KMS-11 (cell line): ENCODE results near the gene CCR4.
"Not testable (repeated sequence)": the region's sequence is repeated elsewhere in the genome, so short reads cannot be mapped to it uniquely, and the experiment has no call there.

Experiments used
- H2AFZ ChIP-seq: fragments of 200-600 bp; sonication (generic); 2 replicates; pipeline ENCODE4 v1.6.1; 2016; ENCODE audit warnings: antibody characterized with exemption, mixed run types, low read depth
- H3K27ac ChIP-seq: fragments of 200-600 bp; sonication (generic); 2 replicates; pipeline ENCODE4 v1.6.1; 2016; ENCODE audit warnings: mild to moderate bottlenecking, mixed run types
- H3K27me3 ChIP-seq: fragments of 200-600 bp; sonication (generic); 2 replicates; pipeline ENCODE4 v1.6.1; 2017; ENCODE audit warnings: mild to moderate bottlenecking, low read depth, mixed run types, moderate library complexity; ENCODE audit not compliant: insufficient read depth
- H3K36me3 ChIP-seq: fragments of 200-600 bp; sonication (generic); 2 replicates; pipeline ENCODE4 v1.6.1; 2017; ENCODE audit warnings: mild to moderate bottlenecking, mixed run types; ENCODE audit not compliant: insufficient read depth
- H3K4me1 ChIP-seq: fragments of 200-600 bp; sonication (generic); 2 replicates; pipeline ENCODE4 v1.6.1; 2016; ENCODE audit warnings: mild to moderate bottlenecking, low read depth, mixed run types; ENCODE audit not compliant: poor library complexity, severe bottlenecking
- H3K4me2 ChIP-seq: fragments of 200-600 bp; sonication (generic); 2 replicates; pipeline ENCODE4 v1.7.0; 2016; ENCODE audit warnings: mild to moderate bottlenecking, mixed run types
- H3K4me3 ChIP-seq: fragments of 200-600 bp; sonication (generic); IDR thresholded peaks from 2 replicates; pipeline ENCODE4 v1.6.1; 2017; ENCODE audit warnings: low read depth, low read length, mixed read lengths; ENCODE audit not compliant: insufficient read depth
- H3K79me2 ChIP-seq: fragments of 200-600 bp; sonication (generic); 2 replicates; pipeline ENCODE4 v1.6.1; 2016; ENCODE audit warnings: low read depth, mixed run types; ENCODE audit not compliant: insufficient read depth
- H3K9ac ChIP-seq: fragments of 200-600 bp; sonication (generic); 2 replicates; pipeline ENCODE4 v1.6.1; 2016; ENCODE audit warnings: mild to moderate bottlenecking, mixed run types
- H4K20me1 ChIP-seq: fragments of 200-600 bp; sonication (generic); 2 replicates; pipeline ENCODE4 v1.6.1; 2016; ENCODE audit warnings: mild to moderate bottlenecking, mixed run types; ENCODE audit not compliant: insufficient read depth
- CTCF ChIP-seq: fragments of 200-600 bp; sonication (generic); conservative IDR thresholded peaks from 2 replicates; pipeline ENCODE4 v1.6.1; 2017; ENCODE audit warnings: low read depth, mild to moderate bottlenecking, antibody characterized with exemption, low read length, moderate library complexity, mixed read lengths

Gene CCR4

GRCh38 chr3:32975891-32976595 is 24.6 kb downstream of the CCR4 start:
- no peaks in the 10 kb centered on the region for H3K27me3 ChIP-seq
- no peak overlapping the region for H3K27ac ChIP-seq
- peaks cover 16% of the 10 kb centered on the region for H3K4me1 ChIP-seq
- TF ChIP-seq CTCF: no peak
- H3K79me2 ChIP-seq: no peaks in the 10 kb centered on the region
- no peak overlapping the region for H3K9ac ChIP-seq
- no peak overlapping the region for H3K4me3 ChIP-seq
- H4K20me1 ChIP-seq: no peaks in the 10 kb centered on the region
- no peak overlapping the region for H2AFZ ChIP-seq
- H3K36me3 ChIP-seq: no peaks in the 10 kb centered on the region
- H3K4me2 ChIP-seq: no peak overlapping the region

GRCh38 chr3:32977861-32978260 is 26.4 kb downstream of the CCR4 start:
- no peaks in the 10 kb centered on the region for H3K36me3 ChIP-seq
- H3K9ac ChIP-seq: no peak overlapping the region
- no peak for TF ChIP-seq CTCF
- no peak overlapping the region for H3K4me3 ChIP-seq
- no peaks in the 10 kb centered on the region for H3K79me2 ChIP-seq
- no peak overlapping the region for H3K27ac ChIP-seq
- no peak overlapping the region for H2AFZ ChIP-seq
- H3K4me2 ChIP-seq: no peak overlapping the region
- peaks cover 16% of the 10 kb centered on the region for H3K4me1 ChIP-seq
- no peaks in the 10 kb centered on the region for H3K27me3 ChIP-seq
- H4K20me1 ChIP-seq: no peaks in the 10 kb centered on the region

- no peak overlapping the region for H3K4me2 ChIP-seq
- no peaks in the 10 kb centered on the region for H3K27me3 ChIP-seq
- TF ChIP-seq CTCF: no peak
- H2AFZ ChIP-seq: no peak overlapping the region
- H3K9ac ChIP-seq: no peak overlapping the region
- H3K36me3 ChIP-seq: no peaks in the 10 kb centered on the region
- no peak overlapping the region for H3K4me3 ChIP-seq
- no peak overlapping the region for H3K27ac ChIP-seq
- H4K20me1 ChIP-seq: no peaks in the 10 kb centered on the region
- no peaks in the 10 kb centered on the region for H3K79me2 ChIP-seq
- H3K4me1 ChIP-seq: peaks cover 16% of the 10 kb centered on the region
Measured at GRCh38 chr3:32978331-32978730, 26.9 kb downstream of the CCR4 start.

- H3K9ac ChIP-seq: no peak overlapping the region
- no peaks in the 10 kb centered on the region for H3K4me1 ChIP-seq
- H3K4me3 ChIP-seq: no peak overlapping the region
- H3K79me2 ChIP-seq: no peaks in the 10 kb centered on the region
- no peaks in the 10 kb centered on the region for H4K20me1 ChIP-seq
- no peaks in the 10 kb centered on the region for H3K36me3 ChIP-seq
- TF ChIP-seq CTCF: no peak
- no peaks in the 10 kb centered on the region for H3K27me3 ChIP-seq
- no peak overlapping the region for H3K27ac ChIP-seq
- no peak overlapping the region for H3K4me2 ChIP-seq
- no peak overlapping the region for H2AFZ ChIP-seq
Measured at GRCh38 chr3:32983124-32983523, 31.7 kb downstream of the CCR4 start.

GRCh38 chr3:32984918-32985317 is 33.5 kb downstream of the CCR4 start:
- not testable (repeated sequence) for H3K9ac ChIP-seq, H2AFZ ChIP-seq, H3K4me1 ChIP-seq, H3K27me3 ChIP-seq, H3K36me3 ChIP-seq, H3K4me3 ChIP-seq, H4K20me1 ChIP-seq, H3K27ac ChIP-seq, H3K79me2 ChIP-seq, H3K4me2 ChIP-seq
